CD4-positive, alpha-beta T cell treated with Interleukin-1 beta for 1 hour (primary cell): ENCODE measurements around the gene NHEJ1.

Experiments
- DNase-seq, 2 donors: peaks; one replicate each; pipeline ENCODE4 v3.0.0-alpha.2; 2020 to 2022

Gene NHEJ1

DNA sequence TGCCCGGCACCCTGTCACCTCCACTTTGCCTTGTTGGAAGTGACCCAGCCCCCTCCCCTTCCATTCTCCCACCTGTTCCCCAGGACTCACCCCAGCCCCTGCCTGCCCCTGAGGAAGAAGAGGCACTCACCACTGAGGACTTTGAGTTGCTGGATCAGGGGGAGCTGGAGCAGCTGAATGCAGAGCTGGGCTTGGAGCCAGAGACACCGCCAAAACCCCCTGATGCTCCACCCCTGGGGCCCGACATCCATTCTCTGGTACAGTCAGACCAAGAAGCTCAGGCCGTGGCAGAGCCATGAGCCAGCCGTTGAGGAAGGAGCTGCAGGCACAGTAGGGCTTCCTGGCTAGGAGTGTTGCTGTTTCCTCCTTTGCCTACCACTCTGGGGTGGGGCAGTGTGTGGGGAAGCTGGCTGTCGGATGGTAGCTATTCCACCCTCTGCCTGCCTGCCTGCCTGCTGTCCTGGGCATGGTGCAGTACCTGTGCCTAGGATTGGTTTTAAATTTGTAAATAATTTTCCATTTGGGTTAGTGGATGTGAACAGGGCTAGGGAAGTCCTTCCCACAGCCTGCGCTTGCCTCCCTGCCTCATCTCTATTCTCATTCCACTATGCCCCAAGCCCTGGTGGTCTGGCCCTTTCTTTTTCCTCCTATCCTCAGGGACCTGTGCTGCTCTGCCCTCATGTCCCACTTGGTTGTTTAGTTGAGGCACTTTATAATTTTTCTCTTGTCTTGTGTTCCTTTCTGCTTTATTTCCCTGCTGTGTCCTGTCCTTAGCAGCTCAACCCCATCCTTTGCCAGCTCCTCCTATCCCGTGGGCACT lies 21.9 kb upstream of the NHEJ1 start:
- DNase-seq, result peak in 1 of 2 donors; percentile 14

DNA sequence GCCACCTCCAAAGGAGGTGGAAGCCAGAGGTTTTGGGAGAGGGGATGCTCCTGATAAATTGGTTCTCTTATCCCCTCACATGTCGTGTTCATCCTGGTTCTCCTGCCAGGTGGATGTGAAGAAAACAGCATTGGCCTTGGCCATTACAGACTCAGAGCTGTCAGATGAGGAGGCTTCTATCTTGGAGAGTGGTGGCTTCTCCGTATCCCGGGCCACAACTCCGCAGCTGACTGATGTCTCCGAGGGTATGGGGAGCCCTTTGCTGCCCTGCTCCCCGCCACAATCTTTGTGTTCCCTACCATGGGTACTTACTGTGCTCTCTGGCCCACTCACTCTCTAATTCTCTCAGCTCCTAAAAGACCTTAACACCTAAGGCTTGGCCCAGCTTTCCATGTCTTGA lies 20.9 kb upstream of the NHEJ1 start:
- DNase-seq, result no peak

DNA sequence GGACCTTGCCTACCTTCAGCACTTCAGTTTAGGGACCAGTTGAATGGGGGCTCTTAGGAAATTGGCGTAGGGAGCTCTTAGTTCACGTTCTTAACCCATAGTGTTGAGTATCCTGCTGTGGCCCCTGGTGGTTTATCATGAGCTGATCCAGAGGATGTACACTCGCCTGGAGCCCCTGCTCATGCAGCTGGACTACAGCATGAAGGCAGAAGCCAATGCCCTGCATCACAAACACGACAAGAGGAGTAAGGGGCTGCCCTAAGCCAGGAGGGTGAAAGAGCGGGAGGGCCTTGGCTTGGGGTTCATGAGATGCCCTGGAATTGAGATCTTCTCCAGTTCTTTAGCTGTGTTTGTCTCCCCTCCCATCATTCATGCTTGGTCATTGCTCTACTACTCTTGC lies 20.3 kb upstream of the NHEJ1 start:
- no peak for DNase-seq

DNA sequence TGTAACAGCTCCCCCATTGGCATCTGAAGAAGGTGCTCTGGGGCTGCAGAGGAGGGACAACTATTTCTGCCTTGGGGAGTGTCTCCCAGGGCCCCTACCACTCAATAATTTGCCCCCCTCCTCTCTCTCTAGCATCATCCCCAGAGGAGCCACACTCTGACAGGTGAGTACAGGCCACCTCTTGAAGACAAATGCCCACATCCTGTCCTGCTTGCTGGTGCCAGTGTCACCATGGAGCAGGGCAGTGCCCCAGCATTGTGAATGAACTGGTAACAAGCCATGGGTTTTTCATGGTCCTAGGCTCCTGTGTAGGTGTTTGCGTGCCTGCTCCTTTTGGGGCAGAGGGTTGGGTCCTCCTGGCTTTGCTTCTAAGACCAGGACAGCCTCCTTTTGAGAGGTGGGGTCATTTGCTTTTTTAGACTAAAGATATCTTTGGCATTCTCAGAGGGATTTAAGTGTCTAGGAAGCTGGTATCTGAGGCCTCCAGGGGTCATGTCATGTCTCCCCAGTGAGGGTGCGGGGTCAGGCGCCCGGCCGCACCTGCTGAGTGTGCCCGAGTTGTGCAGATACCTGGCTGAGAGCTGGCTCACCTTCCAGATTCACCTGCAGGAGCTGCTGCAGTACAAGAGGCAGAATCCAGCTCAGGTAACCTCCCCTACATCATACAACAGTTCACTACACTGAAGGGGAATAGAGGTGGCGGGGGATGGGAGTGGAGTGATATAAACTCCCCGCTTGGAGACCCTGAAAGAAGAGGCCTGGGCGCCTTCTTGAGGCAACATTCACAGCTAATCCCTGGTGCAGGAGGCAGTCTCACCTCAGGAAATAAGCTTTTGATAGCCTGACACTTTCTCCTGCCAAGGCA lies 19.2 kb upstream of the NHEJ1 start:
- DNase-seq, result no peak

DNA sequence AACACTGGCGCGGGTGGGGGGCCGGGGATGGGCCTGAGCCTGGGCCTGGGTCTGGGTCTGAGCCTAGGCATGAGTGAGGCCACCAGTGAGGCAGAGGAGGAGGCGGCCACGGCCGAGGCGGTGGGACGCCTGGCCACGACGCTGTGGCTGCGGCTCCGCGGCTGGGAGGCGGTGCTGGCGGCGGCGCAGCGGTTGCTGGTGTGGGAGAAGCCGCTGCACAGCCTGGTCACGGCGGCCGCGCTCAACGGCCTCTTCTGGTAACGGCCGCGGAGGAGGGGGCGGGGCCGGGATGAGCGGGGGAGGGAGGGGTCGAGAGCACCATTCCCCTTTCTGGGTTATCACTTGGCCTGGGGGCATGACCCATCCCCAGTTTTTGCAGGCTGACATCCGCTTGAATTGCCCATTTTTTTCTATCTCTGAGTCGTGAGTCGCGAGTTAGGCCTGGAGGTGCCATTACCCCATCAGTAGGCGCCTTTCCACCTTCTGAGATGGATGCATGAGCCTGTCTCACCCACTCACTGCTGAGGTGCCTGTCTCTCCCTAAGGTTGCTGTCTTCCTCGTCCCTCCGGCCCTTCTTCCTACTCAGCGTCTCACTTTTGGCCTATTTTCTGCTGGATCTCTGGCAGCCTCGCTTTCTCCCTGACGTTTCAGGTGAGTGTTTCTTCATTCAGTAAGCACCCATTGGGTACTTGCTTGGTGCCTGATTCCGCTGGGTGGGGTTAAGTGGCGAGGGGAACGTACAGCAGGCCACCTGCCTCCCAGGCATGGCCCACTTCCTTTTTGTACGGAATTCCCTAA lies 18.0 kb upstream of the NHEJ1 start:
- DNase-seq, result no peak

DNA sequence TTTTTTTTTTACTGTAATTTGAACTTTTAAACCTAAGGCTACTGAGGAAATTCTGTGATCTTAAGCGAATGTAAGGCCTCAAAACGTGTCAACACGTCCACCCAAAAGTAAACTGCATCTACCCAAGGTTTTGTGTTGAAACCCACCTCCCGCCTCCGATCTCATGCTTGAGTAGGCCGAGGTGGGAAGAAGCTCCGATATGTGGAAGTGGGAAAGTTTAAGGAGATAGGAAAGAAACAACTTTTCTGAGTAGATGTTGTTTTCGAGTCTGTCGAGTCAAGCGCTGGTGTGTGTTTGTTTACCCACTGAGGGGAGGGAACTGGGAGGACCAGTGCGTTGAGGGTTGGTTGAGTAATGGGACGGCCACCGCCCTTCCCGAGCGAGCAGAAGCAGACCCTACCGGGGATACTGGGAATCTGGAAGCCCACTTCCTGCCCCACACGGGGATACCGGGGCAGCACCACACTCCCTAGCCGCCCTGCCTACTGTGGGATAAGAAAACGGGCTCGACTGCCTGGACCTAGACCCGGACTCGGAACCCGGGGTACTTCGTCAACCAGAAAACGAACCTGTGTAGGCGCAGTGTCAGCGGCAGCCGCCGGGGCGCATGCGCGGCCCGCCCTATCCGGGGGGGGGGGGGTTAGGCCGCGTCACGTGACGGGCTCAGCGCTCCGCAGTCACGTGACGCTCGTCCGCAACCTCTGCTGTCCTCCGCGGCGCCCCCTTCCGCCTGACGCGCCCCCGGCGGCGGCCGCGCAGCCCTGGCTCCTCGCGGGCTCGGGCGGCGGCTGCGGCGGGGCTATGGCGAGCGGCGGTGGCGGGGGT lies 17.1 kb upstream of the NHEJ1 start, which contains the start of gene RETREG2:
Gene RETREG2 (plus strand): TSS at position 724 of the 825 bp plus-strand sequence. CDS start 78 bp downstream, at position 802.
- peak; percentile 87 to 92 for DNase-seq

DNA sequence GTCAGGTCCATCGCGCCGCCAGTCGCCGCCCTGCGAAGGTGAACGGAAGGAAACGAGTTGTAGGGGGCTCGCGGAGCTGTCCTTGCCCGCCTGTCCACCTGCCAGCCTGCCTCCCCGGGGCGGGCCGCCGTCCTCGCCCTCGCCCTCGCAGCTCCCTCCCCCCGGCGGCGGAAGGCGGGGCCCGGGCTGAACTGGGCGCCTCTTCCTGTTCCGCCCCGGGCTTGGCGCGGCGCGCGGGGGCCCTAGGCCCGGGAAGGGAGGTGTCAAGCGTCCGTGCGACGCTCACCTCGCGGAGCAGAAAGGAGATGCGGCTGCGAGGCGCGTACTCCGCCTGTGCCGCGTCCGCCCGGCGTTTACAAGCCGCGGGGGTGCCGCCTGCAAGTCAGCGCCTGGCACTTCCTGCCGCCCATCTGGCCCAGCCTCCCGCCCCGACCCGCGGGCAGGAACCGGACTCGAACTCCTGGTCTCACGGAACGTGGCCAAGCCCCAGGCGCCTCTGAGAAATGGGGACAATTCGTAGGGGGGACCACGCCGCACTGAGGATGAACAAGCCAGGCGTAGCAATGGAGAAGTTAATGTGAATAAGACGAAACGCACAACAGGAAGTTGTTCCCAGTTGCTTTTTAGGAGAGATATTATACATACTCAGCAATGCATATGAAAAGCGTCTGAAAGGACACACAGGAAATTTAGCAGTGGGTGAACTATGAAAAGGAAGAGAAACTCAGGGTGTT lies 16.4 kb upstream of the NHEJ1 start, which contains the start of gene CNPPD1:
Gene CNPPD1 (minus strand): TSS at position 108 of the 734 bp plus-strand sequence. CDS start 97 bp downstream, at position 11.
- peak; percentile 89 to 90 for DNase-seq

DNA sequence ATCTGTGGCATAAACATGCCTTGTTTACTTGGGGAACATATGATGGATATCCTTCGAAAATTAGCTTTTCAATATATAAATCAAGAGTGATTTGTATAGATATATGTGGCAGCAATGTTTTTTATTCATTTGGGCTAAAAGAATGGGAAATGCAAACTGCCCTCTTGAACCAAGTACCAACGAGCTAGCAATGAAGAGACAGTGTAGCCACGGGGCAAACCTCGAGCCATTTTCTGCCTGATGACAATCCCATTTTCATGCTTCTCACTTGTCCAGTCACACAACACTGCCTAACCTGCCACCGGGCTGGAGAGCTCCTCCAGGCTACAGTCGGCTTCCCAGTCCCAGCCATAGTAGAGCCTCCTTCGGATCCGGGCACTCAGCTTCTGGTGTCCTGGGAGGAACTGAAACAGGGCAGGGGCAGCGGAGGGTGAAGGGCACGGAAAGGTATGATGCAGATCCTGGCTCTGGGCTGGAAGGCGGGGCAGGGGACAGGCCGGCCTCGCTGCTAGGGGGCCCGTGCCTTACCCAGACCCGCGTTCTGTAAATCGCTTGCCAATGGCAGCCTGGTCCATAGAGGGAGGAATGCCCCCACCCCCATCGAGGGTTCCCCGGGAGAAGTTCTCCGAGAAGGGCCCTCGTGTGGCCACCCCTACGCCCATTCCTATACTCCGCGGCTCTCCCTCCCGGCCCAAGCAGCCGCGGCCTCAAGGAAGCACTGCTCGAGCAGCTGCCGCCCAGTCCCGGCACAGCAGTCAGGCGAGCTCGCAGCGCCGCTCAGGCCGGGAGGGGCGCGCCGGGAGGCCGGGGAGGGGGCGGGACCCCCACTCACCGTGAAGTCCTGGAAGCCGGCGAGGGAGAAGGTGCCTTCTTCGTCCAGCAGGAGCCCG lies 15.6 kb upstream of the NHEJ1 start:
- DNase-seq, result peak; percentile 25 to 73

DNA sequence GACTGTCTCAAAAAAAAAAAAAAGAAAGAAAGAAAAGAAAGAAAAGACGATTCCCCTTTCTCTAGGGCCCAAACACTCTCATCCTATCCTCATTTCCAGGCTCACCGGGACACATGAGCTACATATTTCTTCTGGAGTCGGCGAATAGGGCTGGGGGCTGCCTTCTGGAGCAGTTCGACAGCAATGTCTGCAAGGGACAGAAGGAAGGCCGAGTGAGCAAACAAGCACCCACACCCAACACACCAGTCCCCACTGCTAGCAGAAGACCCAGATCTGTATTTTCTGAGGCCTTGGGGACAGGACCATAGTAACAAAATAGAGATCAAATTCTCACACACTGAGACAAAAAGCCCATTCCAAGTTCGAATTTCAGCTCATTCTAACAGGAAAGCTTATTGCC lies 14.9 kb upstream of the NHEJ1 start:
- no peak for DNase-seq

DNA sequence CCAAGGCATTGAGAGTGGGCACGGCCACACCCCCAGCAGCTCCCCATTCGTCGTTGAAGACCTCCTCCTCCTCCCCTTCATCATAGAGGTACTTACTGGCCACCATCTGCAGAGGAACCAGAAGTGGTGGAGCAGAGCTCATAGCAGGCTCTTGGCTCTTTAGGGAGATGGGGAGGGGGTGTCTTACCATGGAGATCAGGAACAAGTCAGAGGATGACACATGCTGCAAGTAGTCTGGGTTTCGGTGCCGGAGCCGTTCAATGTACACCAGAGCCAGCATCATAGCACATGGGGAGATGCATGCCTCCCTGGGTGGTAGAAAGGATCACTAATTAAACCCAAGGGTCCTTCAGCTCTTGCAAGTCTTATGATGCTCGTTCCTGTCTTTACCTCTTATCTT lies 14.2 kb upstream of the NHEJ1 start:
- no peak for DNase-seq

DNA sequence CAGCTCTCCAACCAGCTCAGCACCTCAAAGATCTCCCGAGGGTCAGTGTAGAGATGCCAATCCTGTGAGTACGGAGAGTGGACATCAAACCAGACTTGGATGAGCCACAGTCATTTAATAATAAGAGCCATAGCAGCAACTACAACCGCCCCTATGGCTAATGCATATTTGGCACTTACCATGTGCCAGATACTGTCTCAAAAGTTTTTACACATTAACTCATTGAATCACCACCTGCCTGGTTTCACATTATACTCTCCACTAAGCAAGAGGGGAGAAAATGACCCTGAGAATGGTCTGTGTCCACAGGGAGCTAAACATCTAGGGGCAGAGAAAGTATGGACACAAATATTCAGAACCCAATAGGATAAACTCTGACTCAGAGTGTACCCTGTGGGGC lies 13.5 kb upstream of the NHEJ1 start:
- DNase-seq, result no peak

DNA sequence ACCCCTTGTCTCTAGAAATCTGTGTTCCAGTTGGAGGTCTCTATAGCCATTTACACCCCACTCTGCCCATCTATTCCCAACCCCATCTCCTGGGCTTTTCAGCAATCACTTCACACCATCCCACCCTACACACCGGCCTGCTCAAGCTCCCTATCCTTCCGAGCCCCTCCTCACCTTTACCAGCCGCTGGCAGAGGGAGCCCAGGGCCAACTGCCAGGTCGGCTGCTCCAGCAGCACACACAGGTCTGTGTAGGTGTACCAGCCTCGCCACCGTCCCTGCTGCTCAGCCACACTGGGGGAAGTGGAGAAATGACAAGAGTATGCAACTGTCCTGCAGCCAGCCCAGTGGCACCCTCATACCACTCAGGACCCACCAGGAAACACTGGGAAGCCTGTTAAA lies 12.6 kb upstream of the NHEJ1 start:
- DNase-seq, result no peak

DNA sequence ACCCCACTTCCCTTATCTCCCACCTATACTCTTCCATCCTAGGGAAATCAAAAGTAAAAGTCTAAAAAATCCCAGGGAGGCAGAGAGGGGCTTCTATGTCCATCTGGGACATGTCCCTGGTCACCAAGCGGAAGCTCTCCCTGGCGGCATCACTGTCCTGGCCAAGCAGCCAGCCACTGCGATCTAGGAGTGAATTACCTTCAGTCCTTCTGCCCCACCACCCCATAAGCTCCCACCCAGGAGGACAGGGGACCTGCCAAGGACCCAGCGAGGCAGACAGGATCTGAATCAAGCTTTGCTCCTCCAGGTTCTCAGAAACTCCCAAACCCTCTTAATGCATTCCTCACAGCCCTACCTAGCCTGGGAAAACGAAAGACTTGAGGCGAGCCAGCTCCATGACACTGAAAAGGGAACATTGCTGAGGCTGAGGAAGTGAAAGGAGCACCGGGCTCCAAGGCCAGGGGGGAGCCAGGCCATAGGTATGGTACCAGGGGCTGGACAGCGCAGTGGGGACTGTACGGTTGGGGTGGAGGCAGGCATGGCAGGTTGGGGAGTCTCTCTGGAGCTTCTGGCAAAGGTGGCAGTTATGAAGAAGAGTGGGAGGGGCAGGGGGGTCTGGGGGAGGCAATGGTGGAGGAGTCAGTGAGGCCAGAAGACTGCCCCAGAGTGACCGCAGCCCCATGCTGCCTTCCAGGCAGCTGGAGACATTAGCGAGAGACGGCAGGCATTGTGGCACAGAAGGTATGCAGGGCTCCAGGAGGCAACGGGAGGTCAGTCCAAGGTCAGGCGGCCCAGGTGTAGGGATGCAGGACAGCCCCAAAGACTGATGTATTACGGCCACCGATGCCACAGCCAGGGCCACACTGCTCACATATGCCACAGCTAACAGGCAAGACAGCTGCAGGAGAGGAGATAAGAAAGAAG lies 11.9 kb upstream of the NHEJ1 start:
- no peak for DNase-seq

DNA sequence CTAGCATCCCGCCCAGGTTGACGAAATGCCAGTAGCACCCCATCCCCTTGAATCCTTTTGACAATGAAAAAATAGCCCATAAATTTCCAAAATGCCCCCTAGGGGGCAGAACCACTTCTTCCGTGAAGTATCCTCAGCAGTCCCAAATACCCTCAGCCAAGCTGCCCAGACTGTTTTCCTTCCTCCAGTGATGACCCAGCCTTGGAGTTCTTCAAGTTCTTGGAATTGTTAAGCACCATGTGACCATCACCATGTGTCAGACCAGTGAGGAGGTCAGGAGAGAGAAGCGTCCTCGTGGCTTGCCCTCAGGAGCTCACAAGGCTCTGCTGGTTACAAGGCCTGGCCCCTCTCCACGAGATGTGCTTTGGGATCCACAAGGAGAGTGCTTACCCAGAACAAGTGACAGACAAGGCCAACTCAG lies 10.6 kb upstream of the NHEJ1 start:
- peak; percentile 30 to 61 for DNase-seq

DNA sequence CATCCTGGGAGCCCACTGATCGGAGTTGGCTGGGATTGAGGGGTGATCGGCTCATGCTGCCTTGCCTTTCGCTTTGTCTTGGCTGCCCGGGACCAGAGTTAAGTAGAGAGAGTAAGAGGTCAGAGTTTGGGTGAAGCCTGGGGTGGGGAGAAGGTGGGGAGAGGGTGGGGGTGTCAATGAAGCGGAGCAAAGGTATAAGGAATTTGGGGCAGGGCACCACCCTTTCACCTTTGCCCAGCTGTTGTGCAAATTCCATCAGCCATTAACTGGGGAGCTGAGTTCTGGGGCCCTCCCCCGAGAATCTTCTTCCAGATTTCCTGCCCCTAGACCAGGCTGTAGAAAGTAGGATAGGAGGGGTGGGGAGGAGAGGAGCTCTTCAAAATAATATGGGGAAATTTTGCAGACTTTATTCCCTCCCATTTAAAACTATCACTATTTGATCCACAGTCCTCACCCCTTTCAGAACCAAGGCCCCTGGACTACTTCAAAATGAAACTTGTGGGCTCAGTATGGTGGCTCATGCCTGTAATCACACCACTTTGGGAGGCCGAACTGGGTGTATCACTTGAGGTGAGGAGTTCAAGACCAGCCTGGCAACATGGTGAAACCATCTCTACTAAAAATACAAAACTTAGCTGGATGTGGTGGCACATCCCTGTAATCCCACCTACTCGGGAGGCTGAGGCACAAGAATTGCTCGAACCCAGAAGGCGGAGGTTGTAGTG lies 9.5 kb upstream of the NHEJ1 start, which contains the start of gene SLC23A3:
Gene SLC23A3 (minus strand): TSS at position 100 of the 725 bp plus-strand sequence. CDS start 45 bp downstream, at position 55.
- no peak for DNase-seq

DNA sequence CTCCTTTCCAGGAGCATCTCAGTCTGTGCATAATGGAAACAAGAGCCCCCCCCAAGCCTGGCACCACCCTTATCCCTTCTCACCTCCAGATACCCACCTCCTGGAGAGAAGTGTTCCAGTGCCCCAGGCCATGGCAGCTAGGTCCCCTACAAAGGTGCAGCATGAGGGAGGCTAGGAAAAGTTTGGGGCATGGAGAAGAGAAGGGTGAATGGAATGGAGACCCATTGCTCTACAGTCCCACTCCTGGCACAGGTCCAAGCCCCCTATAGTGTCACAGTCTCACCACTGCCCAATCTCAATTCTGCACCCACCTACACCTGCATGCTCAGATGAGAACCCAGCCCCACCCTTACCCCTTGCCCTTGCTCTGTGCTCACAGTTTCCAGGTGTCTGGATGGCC lies 8.3 kb upstream of the NHEJ1 start:
- no peak for DNase-seq

DNA sequence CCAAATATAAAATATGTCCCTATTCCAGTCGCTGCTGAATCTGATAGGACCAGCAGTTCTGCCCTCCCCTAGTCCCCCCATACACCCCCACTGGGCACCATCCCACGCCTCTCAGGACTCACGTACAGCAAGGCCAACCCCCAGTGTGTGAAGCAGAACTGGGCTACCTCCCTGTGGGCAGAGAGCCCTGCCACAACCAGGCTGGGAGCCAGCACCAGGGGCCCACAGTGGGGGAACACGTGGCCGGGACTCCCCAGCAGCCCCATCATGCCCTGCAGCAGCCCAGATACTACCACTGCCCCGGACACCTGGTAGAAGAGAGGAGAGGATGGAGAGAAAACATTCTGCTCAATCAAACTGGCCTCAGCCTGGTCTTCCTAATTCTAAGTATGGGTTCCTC lies 7.9 kb upstream of the NHEJ1 start:
- no peak for DNase-seq

DNA sequence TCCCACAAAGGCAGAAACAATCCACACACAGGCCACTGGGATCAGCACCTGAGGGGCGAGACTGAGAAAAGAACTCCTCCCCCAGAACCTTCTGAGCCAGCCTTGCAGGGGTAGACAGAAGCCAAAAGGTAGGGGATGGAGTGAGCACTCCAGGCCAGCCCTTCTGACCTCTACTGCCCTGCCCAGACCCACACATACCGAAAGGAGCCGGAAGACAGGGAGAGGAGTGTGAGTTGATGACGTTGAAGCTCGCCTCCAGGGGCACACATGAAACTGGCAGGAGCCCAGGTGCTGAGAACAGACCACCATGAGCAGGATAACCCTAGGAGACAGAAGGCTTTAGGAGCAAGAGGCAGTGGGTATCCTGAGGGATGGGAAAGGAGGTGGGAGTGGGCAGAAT lies 7.4 kb upstream of the NHEJ1 start:
- DNase-seq, result no peak
